ENCODE measurements around the gene MVB12B.

MVB12B gene

GRCh38 chr9:126453156-126453963 is 126.7 kb downstream of the MVB12B start:
- TF ChIP-seq CTCF (IDR thresholded peaks at IDR 0.05; ENCODE audit: control insufficient read depth, insufficient read depth, low read depth, low read length, missing control alignments) = no peak
- no peak for DNase-seq (ENCODE audit: low read depth)
- H3K4me3 ChIP-seq (ENCODE audit: control insufficient read depth, low read depth, low read length) = no peak overlapping the region

GRCh38 chr9:126454215-126454614 is 127.6 kb downstream of the MVB12B start:
- H3K4me3 ChIP-seq (ENCODE audit: control insufficient read depth, low read depth, low read length) = no peak overlapping the region
- no peak for TF ChIP-seq CTCF (IDR thresholded peaks at IDR 0.05; ENCODE audit: control insufficient read depth, insufficient read depth, low read depth, low read length, missing control alignments)
- no peak for DNase-seq (ENCODE audit: low read depth)

GRCh38 chr9:126454795-126455194 is 128.2 kb downstream of the MVB12B start:
- H3K4me3 ChIP-seq (ENCODE audit: control insufficient read depth, low read depth, low read length) = no peak overlapping the region

GRCh38 chr9:126456441-126457174 is 130.0 kb downstream of the MVB12B start:
- H3K4me3 ChIP-seq (ENCODE audit: control insufficient read depth, low read depth, low read length) = no peak overlapping the region
- no peak for DNase-seq (ENCODE audit: low read depth)
- TF ChIP-seq CTCF (IDR thresholded peaks at IDR 0.05; ENCODE audit: control insufficient read depth, insufficient read depth, low read depth, low read length, missing control alignments) = no peak

More at GRCh38 chr9:126454795-126455194, 128.2 kb downstream of the MVB12B start:
- TF ChIP-seq CTCF (IDR thresholded peaks at IDR 0.05; ENCODE audit: control insufficient read depth, insufficient read depth, low read depth, low read length, missing control alignments) = no peak
- DNase-seq (ENCODE audit: low read depth) = no peak

GRCh38 chr9:126457175-126457547 is 130.5 kb downstream of the MVB12B start:
- TF ChIP-seq CTCF (IDR thresholded peaks at IDR 0.05; ENCODE audit: control insufficient read depth, insufficient read depth, low read depth, low read length, missing control alignments) = no peak
- no peak for DNase-seq (ENCODE audit: low read depth)
- no peak overlapping the region for H3K4me3 ChIP-seq (ENCODE audit: control insufficient read depth, low read depth, low read length)

- DNase-seq (ENCODE audit: low read depth) = no peak
- H3K4me3 ChIP-seq (ENCODE audit: control insufficient read depth, low read depth, low read length) = no peak overlapping the region
- no peak for TF ChIP-seq CTCF (IDR thresholded peaks at IDR 0.05; ENCODE audit: control insufficient read depth, insufficient read depth, low read depth, low read length, missing control alignments)
Observed at GRCh38 chr9:126457890-126458289, 131.3 kb downstream of the MVB12B start.

Data from AG09309 (cell line).